ENCODE data around the gene CHDH.

Gene CHDH

DNA sequence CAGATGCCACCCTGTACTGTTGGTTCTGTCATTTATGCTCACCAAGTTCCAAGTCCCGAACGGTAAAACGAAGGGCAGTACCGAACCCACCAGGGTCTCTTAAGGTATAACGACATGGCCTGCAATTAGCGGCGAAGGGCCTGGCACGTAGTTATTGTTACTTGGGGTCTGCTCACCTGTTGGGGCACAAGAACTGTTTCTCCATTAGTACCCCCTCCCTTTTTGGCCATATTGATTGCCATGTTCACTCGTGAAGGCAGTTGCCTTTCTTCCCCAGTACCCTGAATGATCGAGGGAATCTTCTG is 584 bp upstream of the CHDH start:
- no peak for DNase-seq

- no peak for DNase-seq
Measured at GRCh38 chr3:53845881-53846133, 412 bp downstream of the CHDH start.

- no peak for DNase-seq
Measured at GRCh38 chr3:53845103-53845880, 927 bp downstream of the CHDH start.

- no peak for DNase-seq
Measured at GRCh38 chr3:53844262-53845102, 1.7 kb downstream of the CHDH start.

DNA sequence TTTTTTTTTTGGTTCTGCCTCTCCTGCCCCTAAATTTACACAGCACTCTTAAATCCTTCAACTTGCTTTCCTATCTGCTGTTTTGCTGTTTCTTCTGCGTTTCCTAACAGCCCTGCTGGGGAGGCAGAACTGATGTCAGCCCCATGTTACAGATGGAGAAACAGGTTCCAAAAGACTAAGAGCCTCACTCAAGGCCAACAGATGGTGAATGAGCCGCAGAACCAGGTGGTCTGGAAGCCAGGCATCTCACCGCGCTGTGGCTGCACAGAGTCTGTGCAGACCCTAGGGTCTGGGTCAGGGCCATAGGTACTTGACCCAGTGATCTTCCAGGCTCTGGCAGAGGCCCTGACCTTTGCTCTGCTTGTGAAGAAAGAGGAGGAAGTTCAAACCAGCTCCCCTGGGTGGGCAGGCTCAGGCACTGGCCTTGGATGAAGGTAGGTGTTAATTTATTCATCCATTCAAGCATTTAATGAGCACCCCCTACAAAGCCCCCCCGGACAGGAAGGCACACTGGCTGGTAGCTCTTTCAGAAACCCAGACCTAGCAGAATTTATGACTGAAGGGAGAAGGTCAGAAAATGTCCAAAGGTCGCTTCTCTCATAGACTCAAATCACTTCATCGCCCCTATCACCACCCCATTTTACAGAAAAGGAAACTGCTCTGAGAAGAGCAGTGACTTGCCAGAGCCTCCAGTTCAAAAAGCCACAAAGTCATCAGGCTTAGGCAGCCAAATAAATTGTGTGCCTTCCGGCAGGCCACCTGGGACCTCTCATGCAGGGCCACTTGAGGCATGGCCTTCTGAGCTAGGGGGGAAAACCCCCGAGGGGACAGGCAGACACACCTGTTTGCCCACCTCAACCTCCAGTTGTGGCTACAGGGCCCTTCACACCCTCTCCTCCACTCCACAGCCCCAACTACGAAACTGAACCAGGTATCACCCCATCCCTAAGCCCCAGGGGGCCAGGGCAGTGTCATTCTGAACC is 2.7 kb downstream of the CHDH start:
- DNase-seq, result no peak

GRCh38 chr3:53842436-53843194 is 3.6 kb downstream of the CHDH start:
- DNase-seq, result no peak

GRCh38 chr3:53841296-53841695 is 4.9 kb downstream of the CHDH start:
- no peak for DNase-seq

- no peak for DNase-seq
Measured at GRCh38 chr3:53837331-53837730, 8.9 kb downstream of the CHDH start.

- DNase-seq, result no peak
Measured at GRCh38 chr3:53836084-53836872, 9.9 kb downstream of the CHDH start.

DNA sequence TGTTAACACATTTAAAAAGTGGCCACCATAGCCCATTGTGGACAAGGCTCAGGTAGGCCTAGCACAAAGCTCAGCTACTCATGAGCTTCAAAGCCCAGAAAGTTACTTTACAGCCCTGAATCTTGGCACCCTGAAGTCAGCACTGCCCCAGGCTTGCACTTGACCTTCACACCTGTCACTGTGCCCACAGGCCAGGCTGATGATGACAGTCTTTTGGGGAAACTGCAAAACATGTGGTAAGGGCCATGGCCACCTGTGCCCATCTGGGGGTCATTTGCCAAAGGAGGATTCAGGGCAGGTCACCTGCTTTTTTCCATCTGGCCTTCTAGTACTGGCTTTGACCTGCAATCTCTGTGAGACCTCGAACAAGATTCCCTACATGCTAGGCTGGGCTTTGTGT is 11.0 kb downstream of the CHDH start:
- DNase-seq, result no peak

GRCh38 chr3:53834429-53835095 is 11.7 kb downstream of the CHDH start:
- no peak for DNase-seq

GRCh38 chr3:53833700-53834099 is 12.5 kb downstream of the CHDH start:
- no peak for DNase-seq

DNA sequence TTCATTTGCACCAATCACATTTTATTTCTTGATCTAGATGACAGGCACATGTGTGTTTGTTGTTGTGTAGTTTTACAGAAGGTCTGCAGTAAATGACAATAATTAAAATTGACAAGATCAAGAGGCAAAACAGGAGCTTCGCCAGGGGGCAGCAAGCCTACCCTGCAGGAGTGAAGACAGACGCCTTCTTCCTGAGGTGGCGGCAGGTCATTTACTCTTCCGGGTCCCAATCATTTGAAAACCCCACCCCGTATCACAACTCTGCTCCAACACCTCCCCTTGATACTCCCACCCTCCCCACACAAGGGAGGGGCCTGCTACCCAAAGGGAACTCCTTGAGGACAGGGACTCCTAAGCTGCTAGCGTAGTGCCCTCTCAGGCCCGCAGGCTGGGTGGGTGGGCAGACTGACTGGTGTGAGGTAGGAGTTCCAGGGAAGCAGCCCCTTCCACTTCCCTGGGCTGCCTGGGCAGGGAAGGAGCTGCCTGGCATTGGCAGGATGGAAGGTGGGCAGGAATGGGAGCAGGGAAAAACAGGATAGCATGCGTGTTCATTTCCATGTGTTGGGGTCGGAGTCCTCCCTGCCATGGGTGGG is 13.1 kb downstream of the CHDH start:
- DNase-seq, result no peak

DNA sequence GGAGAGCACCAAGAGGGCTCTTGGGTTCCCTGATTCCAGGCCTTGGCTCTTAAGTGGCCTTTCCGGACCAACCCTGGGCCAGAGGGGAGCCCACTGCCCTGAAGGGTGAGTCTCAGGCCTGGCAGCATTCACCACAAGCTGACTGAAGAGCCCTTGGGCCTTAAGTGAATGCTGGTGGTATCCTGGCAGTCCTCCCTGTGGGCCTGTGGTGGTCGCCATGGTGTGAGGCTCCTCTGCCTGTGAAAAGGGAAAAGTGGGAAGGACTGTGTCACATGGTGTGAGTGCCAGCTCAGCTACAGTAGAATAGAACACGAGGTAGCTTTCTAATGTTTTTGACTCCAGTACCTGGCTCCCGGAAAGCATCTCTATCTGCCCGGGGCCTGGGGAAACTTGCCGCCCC is 15.3 kb downstream of the CHDH start:
- DNase-seq, result no peak

DNA sequence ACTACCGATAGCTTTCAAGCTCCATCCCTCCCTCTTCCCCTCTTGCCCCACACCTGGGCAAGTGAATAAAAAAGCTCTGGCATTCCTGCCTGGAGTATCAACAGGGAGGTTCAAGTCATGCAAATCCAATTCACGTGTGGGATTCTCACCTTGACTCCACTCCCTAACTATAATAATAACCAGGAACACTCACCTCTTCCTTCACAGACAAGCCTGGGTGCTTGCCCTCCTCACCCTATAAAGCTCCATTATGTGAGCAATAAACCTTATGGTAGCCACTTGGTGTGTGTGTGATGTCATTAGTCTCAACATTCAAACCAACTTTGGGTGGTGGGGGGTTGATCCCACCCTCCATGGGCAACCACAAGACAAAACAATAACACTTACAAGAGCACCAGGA is 16.6 kb downstream of the CHDH start:
- DNase-seq, result no peak

GRCh38 chr3:53828581-53828980 is 17.6 kb downstream of the CHDH start:
- DNase-seq, result no peak

DNA sequence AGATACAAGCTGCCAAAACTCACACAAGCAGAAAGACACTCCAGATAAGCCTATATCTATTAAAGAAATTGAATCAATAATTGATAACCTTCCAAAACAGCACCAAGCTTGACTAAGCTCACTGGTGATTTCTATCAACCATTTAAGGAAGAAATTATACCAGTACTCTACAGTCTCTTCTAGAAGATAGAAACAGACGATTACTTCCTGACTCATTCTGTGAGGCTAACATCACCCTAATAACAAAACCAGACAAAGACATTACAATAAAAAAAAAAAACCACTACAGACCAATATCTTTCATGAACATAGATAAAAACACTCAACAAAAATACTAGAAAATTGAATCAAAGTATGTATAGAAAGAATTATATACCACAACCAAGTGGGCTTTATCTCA is 20.2 kb downstream of the CHDH start:
- no peak for DNase-seq

GRCh38 chr3:53824795-53825194 is 21.4 kb downstream of the CHDH start:
- DNase-seq, result no peak

DNA sequence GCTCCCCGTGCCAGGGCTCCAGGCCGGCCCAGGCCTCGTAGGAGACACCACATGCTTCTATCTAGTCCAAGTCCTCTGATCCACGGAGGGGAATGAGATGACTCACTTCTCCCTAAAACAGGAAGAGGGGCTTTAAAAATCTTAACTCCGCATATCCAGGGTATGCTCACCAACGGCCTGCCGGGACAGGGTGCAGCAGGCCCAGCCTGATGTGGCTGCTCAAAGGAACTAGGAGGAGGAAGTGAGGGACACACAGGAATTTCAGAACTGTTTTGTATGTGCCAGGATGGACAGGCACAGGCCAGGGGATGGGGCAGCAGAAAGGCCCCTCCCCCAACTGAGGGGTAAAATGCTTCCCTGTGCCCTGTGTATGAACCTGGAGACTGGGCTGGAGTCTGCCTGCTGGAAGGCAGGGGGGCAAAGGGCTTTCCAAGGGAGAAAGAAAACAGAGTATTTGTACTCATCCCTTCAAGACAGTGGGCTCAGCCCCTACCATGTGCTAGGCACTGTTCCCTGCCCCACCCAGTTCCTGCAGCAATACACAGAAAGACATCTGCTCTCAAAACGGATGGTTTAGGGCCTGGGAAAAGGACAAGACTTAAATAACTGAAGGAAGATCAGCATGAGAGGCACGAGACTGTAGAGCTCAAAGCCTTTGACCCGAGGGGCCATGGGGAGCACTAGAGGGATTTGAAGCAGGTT is 22.1 kb downstream of the CHDH start:
- DNase-seq, result no peak

Data from bone marrow (tissue), 2 donors.